GM10266 (cell line): ENCODE measurements around the gene KBTBD13.
"Not testable (repeated sequence)": the region's sequence is repeated elsewhere in the genome, so short reads cannot be mapped to it uniquely, and the experiment has no call there.

ENCODE experiments used
- DNase-seq: peaks from one replicate; pipeline ENCODE4 v3.0.0; 2012; ENCODE audit errors: extremely low spot score
- CTCF ChIP-seq: IDR thresholded peaks from 2 replicates; pipeline ENCODE4 v1.5.1; 2012; ENCODE audit warnings: mild to moderate bottlenecking, low read depth; ENCODE audit not compliant: control insufficient read depth, insufficient read depth; ENCODE audit errors: missing control alignments

Gene KBTBD13

GRCh38 chr15:65097651-65098263 is 21.2 kb downstream of the KBTBD13 start:
- no peak for DNase-seq
- TF ChIP-seq CTCF, result no peak

GRCh38 chr15:65099336-65099735 is 22.8 kb downstream of the KBTBD13 start:
- no peak for DNase-seq
- TF ChIP-seq CTCF, result no peak

- DNase-seq, result not testable (repeated sequence)
These were observed 23.3 kb downstream of the KBTBD13 start for GRCh38 chr15:65099801-65100200.

GRCh38 chr15:65100442-65100841 is 23.9 kb downstream of the KBTBD13 start:
- DNase-seq, result no peak
- TF ChIP-seq CTCF, result no peak

- peak; percentile 65 for TF ChIP-seq CTCF
- DNase-seq, result peak; percentile 77
These were observed 24.9 kb downstream of the KBTBD13 start for GRCh38 chr15:65101411-65101890.

GRCh38 chr15:65101891-65102708 is 25.6 kb downstream of the KBTBD13 start:
- TF ChIP-seq CTCF, result no peak
- DNase-seq, result no peak

GRCh38 chr15:65102912-65103311 is 26.4 kb downstream of the KBTBD13 start:
- DNase-seq, result no peak
- TF ChIP-seq CTCF, result no peak
